Kidney (tissue), 14 donors: ENCODE data around the gene POLE4. TPM values are rescaled to one million over a fixed set of nuclear protein-coding genes. Genes with fewer than 3 reads are reported as not detected.

Source experiments
- DNase-seq, 5 donors: peaks; one replicate each; pipeline ENCODE4 v3.0.0-alpha.2; 2013 to 2020
- FAIRE-seq: peaks from 2 replicates; lab custom pipeline; 2012; peaks lifted over from hg19 to GRCh38; lab: Jason Lieb, UNC
- H3K27ac ChIP-seq, 2 donors: one replicate each; pipeline ENCODE4 v1.7.0; 2013; ENCODE audit warnings: low read depth in 2 of 2, low read length in 2 of 2, inconsistent platforms in 1 of 2
- H3K27me3 ChIP-seq: one replicate; pipeline ENCODE4 v1.7.1; 2013; ENCODE audit warnings: low read length, inconsistent platforms; ENCODE audit not compliant: control insufficient read depth, insufficient read depth
- H3K36me3 ChIP-seq, 3 donors: one replicate each; pipeline versions ENCODE4 v1.7.0 to v1.7.1; 2013; ENCODE audit warnings: low read length in 3 of 3, control low read depth in 1 of 3, inconsistent platforms in 1 of 3; ENCODE audit not compliant: insufficient read depth in 3 of 3, control insufficient read depth in 2 of 3
- H3K4me1 ChIP-seq, 3 donors: one replicate each; pipeline versions ENCODE4 v1.7.0 to v1.7.1; 2013; ENCODE audit warnings: low read length in 3 of 3, inconsistent platforms in 1 of 3, low read depth in 1 of 3; ENCODE audit not compliant: control insufficient read depth in 2 of 3, insufficient read depth in 2 of 3
- H3K4me3 ChIP-seq, 3 donors: one replicate each; pipeline versions ENCODE4 v1.7.0 to v1.8.1; 2013; ENCODE audit warnings: low read length in 3 of 3, control low read depth in 1 of 3, inconsistent platforms in 1 of 3
- H3K9ac ChIP-seq, 3 donors: one replicate each; pipeline versions ENCODE4 v1.7.0 to v1.7.1; 2013; ENCODE audit warnings: low read length in 3 of 3, control low read depth in 1 of 3, inconsistent platforms in 1 of 3
- H3K9me3 ChIP-seq, 3 donors: one replicate each; pipeline versions ENCODE4 v1.7.0 to v1.7.1; 2013; ENCODE audit warnings: low read length in 3 of 3, control low read depth in 1 of 3, inconsistent platforms in 1 of 3; ENCODE audit not compliant: control insufficient read depth in 2 of 3, insufficient read depth in 1 of 3
- CTCF ChIP-seq: IDR thresholded peaks from 3 replicates; pipeline ENCODE4 v1.5.1; 2012; ENCODE audit warnings: mild to moderate bottlenecking, moderate library complexity, borderline replicate concordance; ENCODE audit not compliant: insufficient read depth; ENCODE audit errors: extremely low read depth
- intact Hi-C: fragments of 100-400 bp; cut with DNase I; formaldehyde crosslinking; loops from one replicate; pipeline ENCODE4 v1.11.1; 2022
- polyA plus RNA-seq: library from polyadenylated mRNA; stranded (reverse); fragments of 350-450 nt; fragmentation: Illumina TruSeq; extraction: RNeasy Lipid Tissue Mini Kit (QIAGEN cat#74804); gene quantifications from one replicate; pipeline ENCODE4 v1.2.3, GENCODE V29; 2014; ENCODE audit warnings: low read depth, low replicate concordance; ENCODE audit not compliant: insufficient read depth
- total RNA-seq: library from RNA; stranded (reverse); fragmentation: NEBNext Ultra II Directional; extraction: Animal tissue kit (Norgen Biotek cat#: 25700); gene quantifications from one replicate; pipeline ENCODE4 v1.2.1, GENCODE V29; 2021
- donor health status: control.
- donor health status: control.
- donor health status: control.
- donor health status: control.
- donor health status: control.
- donor health status: DM: yes; HTN: yes; CAD: no.
- donor health status: Normal renal cell carcinoma (clear cell type).

The POLE4 gene
- total and polyA plus RNA-seq, 2 donors from 2014 or later = 54.3 to 122 TPM

- H3K36me3 ChIP-seq = no peaks in the 10 kb centered on the region
Observed at GRCh38 chr2:74910245-74910644, 48.2 kb upstream of the POLE4 start.

GRCh38 chr2:74911061-74911460 is 47.4 kb upstream of the POLE4 start:
- H3K27ac ChIP-seq = no peak overlapping the region
- intact Hi-C loops = no loop called here

More at GRCh38 chr2:74910245-74910644, 48.2 kb upstream of the POLE4 start:
- H3K9me3 ChIP-seq = no peaks in the 10 kb centered on the region
- no peak overlapping the region for H3K4me3 ChIP-seq
- TF ChIP-seq CTCF = no peak
- FAIRE-seq (no peak), DNase-seq (no peak)
- H3K4me1 ChIP-seq = peaks cover 0 to 2% (median 0%) of the 10 kb centered on the region in 3 donors
- H3K27me3 ChIP-seq = no peaks in the 10 kb centered on the region
- no peak overlapping the region for H3K9ac ChIP-seq
- intact Hi-C loops = no loop called here
- no peak overlapping the region for H3K27ac ChIP-seq

GRCh38 chr2:74915743-74916142 is 42.7 kb upstream of the POLE4 start:
- Histone ChIP-seq H3K9me3 (no peaks in the 10 kb centered on the region), H3K27ac (no peak overlapping the region), H3K27me3 (no peaks in the 10 kb centered on the region), H3K36me3 (no peaks in the 10 kb centered on the region), H3K4me3 (no peak overlapping the region), H3K9ac (no peak overlapping the region), H3K4me1 (no peaks in the 10 kb centered on the region)
- no peak for TF ChIP-seq CTCF
- intact Hi-C loops = no loop called here
- no peak for FAIRE-seq
- DNase-seq = no peak

More at GRCh38 chr2:74911061-74911460, 47.4 kb upstream of the POLE4 start:
- Histone ChIP-seq H3K4me1 (peaks cover 0 to 2% (median 0%) of the 10 kb centered on the region in 3 donors), H3K27me3 (no peaks in the 10 kb centered on the region), H3K9ac (no peak overlapping the region), H3K9me3 (no peaks in the 10 kb centered on the region), H3K36me3 (no peaks in the 10 kb centered on the region), H3K4me3 (no peak overlapping the region)
- TF ChIP-seq CTCF = no peak
- DNase-seq = no peak
- no peak for FAIRE-seq

- no peaks in the 10 kb centered on the region for H3K36me3 ChIP-seq
- H3K4me1 ChIP-seq = no peaks in the 10 kb centered on the region
- FAIRE-seq = no peak
- H3K9ac ChIP-seq = no peak overlapping the region
- H3K9me3 ChIP-seq = no peaks in the 10 kb centered on the region
- intact Hi-C loops = no loop called here
- H3K27me3 ChIP-seq = no peaks in the 10 kb centered on the region
- no peak for DNase-seq
- H3K4me3 ChIP-seq = no peak overlapping the region
- no peak for TF ChIP-seq CTCF
- H3K27ac ChIP-seq = no peak overlapping the region
Observed at GRCh38 chr2:74916394-74916793, 42.0 kb upstream of the POLE4 start.
